Uterus (tissue), 4 donors: Measurements from ENCODE around the gene NRXN3. TPM values are rescaled to one million over a fixed set of nuclear protein-coding genes. Genes with fewer than 3 reads are reported as not detected.

Source experiments
- DNase-seq, 2 donors: peaks; one replicate each; pipeline ENCODE4 v3.0.0-alpha.2; 2019 to 2020
- H3K27ac ChIP-seq, 2 donors: fragments of 200-600 bp; sonication (generic); 1 replicate in 1 of 2; 2 replicates in 1 of 2; pipeline ENCODE4 v1.5.1; 2016 to 2018
- H3K27me3 ChIP-seq, 2 donors: fragments of 200-600 bp; sonication (generic); one replicate each; pipeline ENCODE4 v1.5.1; 2018 to 2019; ENCODE audit warnings: control low read depth in 1 of 2
- H3K36me3 ChIP-seq, 2 donors: fragments of 200-600 bp; sonication (generic); one replicate each; pipeline ENCODE4 v1.5.1; 2019; ENCODE audit warnings: control low read depth in 1 of 2
- H3K4me1 ChIP-seq, 2 donors: fragments of 200-600 bp; sonication (generic); one replicate each; pipeline ENCODE4 v1.5.1; 2018 to 2019; ENCODE audit warnings: control low read depth in 1 of 2
- H3K4me3 ChIP-seq, 2 donors: fragments of 200-600 bp; sonication (generic); 1 replicate in 1 of 2; 2 replicates in 1 of 2; pipeline ENCODE4 v1.5.1; 2018 to 2019; ENCODE audit warnings: mild to moderate bottlenecking in 1 of 2
- H3K9me3 ChIP-seq, 2 donors: fragments of 200-600 bp; sonication (generic); one replicate each; pipeline ENCODE4 v1.5.1; 2019; ENCODE audit warnings: control low read depth in 1 of 2
- POLR2A ChIP-seq, 2 donors: fragments of 450-650 bp; IDR thresholded peaks; one replicate each; pipeline ENCODE4 v1.6.1; 2016; ENCODE audit warnings: antibody characterized with exemption in 2 of 2, mild to moderate bottlenecking in 1 of 2, moderate library complexity in 1 of 2
- intact Hi-C: fragments of 100-400 bp; cut with DNase I; formaldehyde crosslinking; loops from one replicate; pipeline ENCODE4 v1.15.1; 2023; ENCODE audit warnings: low total_unique reads
- total RNA-seq, 4 donors: library from RNA; depleted of rRNA in 3 of 4; stranded (reverse); fragments of >200 nt in 3 of 4; gene quantifications; one replicate each; pipeline versions ENCODE4 v1.1.0 to v1.2.4, GENCODE V29; 2014 to 2023
- TF ChIP-seq, protein P1 (sequence below), 4 experiments: fragments of 200-600 bp in 2 of 4; fragments of 450-650 bp in 2 of 4; sonication (generic) in 2 of 4; IDR thresholded peaks; one replicate each; pipeline ENCODE4 v1.5.1; 2016 to 2019; ENCODE audit warnings: antibody characterized with exemption in 4 of 4, mild to moderate bottlenecking in 2 of 4, moderate library complexity in 1 of 4
- donor health status: DM: yes; HTN: yes; CAD: no.

NRXN3 gene
- total RNA-seq, 4 donors from 2014 or later: 2.9 to 17.0 (median 4.4) TPM

GRCh38 chr14:79721399-79722084 lies 1551.4 kb downstream of the NRXN3 start:
- TF ChIP-seq, protein P1, sequence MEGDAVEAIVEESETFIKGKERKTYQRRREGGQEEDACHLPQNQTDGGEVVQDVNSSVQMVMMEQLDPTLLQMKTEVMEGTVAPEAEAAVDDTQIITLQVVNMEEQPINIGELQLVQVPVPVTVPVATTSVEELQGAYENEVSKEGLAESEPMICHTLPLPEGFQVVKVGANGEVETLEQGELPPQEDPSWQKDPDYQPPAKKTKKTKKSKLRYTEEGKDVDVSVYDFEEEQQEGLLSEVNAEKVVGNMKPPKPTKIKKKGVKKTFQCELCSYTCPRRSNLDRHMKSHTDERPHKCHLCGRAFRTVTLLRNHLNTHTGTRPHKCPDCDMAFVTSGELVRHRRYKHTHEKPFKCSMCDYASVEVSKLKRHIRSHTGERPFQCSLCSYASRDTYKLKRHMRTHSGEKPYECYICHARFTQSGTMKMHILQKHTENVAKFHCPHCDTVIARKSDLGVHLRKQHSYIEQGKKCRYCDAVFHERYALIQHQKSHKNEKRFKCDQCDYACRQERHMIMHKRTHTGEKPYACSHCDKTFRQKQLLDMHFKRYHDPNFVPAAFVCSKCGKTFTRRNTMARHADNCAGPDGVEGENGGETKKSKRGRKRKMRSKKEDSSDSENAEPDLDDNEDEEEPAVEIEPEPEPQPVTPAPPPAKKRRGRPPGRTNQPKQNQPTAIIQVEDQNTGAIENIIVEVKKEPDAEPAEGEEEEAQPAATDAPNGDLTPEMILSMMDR (IDR thresholded peaks at IDR 0.05): no peak
- no peak for TF ChIP-seq POLR2A (IDR thresholded peaks at IDR 0.05)
- Histone ChIP-seq H3K9me3 (no peaks in the 10 kb centered on the region), H3K36me3 (no peaks in the 10 kb centered on the region), H3K4me3 (no peak overlapping the region), H3K27ac (no peak overlapping the region), H3K4me1 (no peaks in the 10 kb centered on the region), H3K27me3 (no peaks in the 10 kb centered on the region)
- DNase-seq: no peak
- intact Hi-C loops: no loop called here

DNA sequence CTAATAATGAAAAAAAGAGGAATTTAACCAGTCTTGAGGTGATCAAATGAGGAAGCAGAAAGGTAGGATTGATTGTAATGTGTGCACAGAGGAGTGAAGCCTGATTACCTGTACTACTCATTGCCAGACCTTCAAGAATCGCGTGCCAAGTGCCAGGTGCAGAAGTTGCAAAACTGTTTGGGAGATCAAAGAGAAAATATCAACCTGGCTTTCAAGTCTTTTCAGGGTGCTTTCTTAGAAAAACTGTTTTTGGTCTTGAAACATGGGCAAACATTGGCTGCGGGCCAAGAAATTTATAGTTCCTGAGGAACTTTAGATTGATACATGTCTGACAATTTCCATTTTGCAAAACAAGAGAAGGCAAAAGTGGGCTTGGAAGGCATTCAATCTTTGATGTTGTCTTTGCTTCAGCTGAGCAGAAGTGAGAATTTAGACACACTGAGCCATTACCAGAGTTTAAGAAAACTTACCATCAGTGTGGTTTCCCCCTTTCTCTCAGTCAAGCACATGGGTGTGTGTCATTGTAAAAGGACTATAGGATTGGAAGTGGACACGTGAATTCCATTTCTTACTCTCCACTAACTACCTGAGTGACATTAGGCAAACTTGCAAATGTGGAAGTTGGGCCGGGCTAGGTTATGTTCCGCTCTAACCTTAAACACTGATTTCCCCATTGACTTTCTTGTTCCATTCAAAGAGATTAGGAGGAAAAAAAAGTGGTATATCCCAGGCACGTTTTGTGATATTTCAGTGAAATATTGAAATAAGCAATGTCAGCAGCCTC lies 1555.0 kb downstream of the NRXN3 start:
- no peaks in the 10 kb centered on the region for H3K36me3 ChIP-seq
- H3K9me3 ChIP-seq: no peaks in the 10 kb centered on the region
- TF ChIP-seq POLR2A (IDR thresholded peaks at IDR 0.05): no peak
- TF ChIP-seq, protein P1 (IDR thresholded peaks at IDR 0.05): no peak
- no peak for DNase-seq
- H3K4me1 ChIP-seq: no peaks in the 10 kb centered on the region
- no peaks in the 10 kb centered on the region for H3K27me3 ChIP-seq
- no peak overlapping the region for H3K4me3 ChIP-seq
- intact Hi-C loops: no loop called here
- no peak overlapping the region for H3K27ac ChIP-seq

GRCh38 chr14:79727900-79728299 lies 1557.7 kb downstream of the NRXN3 start:
- no peaks in the 10 kb centered on the region for H3K4me1 ChIP-seq
- no peaks in the 10 kb centered on the region for H3K36me3 ChIP-seq
- H3K9me3 ChIP-seq: no peaks in the 10 kb centered on the region
- intact Hi-C loops: no loop called here
- no peak overlapping the region for H3K4me3 ChIP-seq
- no peak for TF ChIP-seq POLR2A (IDR thresholded peaks at IDR 0.05)
- TF ChIP-seq, protein P1 (IDR thresholded peaks at IDR 0.05): no peak
- H3K27ac ChIP-seq: no peak overlapping the region
- no peaks in the 10 kb centered on the region for H3K27me3 ChIP-seq
- no peak for DNase-seq

- Histone ChIP-seq H3K27me3 (no peaks in the 10 kb centered on the region), H3K9me3 (no peaks in the 10 kb centered on the region), H3K4me1 (no peaks in the 10 kb centered on the region), H3K4me3 (no peak overlapping the region), H3K27ac (no peak overlapping the region), H3K36me3 (no peaks in the 10 kb centered on the region)
- TF ChIP-seq POLR2A (IDR thresholded peaks at IDR 0.05): no peak
- TF ChIP-seq, protein P1 (IDR thresholded peaks at IDR 0.05): no peak
- no peak for DNase-seq
- intact Hi-C loops: no loop called here
Measured at GRCh38 chr14:79728331-79728730, 1558.2 kb downstream of the NRXN3 start.

DNA sequence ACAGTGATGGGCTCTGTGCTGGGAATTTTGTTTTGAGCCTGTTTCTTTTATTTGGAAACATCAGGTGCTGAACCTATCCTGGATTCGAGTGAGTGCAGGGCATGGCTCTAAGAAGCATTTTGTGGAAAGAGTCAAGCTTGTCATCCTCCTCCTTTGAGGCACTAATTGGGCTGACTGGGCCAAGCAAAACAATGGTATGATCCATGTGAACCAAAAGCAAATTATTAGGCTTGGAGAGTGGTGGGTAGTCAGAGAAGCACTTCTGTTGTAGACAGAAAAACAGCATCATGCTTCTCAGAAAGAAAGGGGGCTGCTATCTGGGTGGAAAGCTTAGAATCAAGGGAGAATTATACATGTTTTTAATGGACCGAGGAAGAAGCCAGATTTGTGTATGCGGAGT lies 1559.6 kb downstream of the NRXN3 start:
- Histone ChIP-seq H3K27me3 (no peaks in the 10 kb centered on the region), H3K36me3 (no peaks in the 10 kb centered on the region), H3K9me3 (no peaks in the 10 kb centered on the region), H3K4me1 (no peaks in the 10 kb centered on the region), H3K27ac (no peak overlapping the region), H3K4me3 (no peak overlapping the region)
- no peak for TF ChIP-seq POLR2A (IDR thresholded peaks at IDR 0.05)
- TF ChIP-seq, protein P1 (IDR thresholded peaks at IDR 0.05): no peak
- intact Hi-C loops: no loop called here
- no peak for DNase-seq
